Activated naive CD4-positive, alpha-beta T cell treated with anti-CD3 and anti-CD28 coated beads for 36 hours (primary cell): Measurements from ENCODE around the gene SCAMP2. TPM values are rescaled to one million over a fixed set of nuclear protein-coding genes. Genes with fewer than 3 reads are reported as not detected.
A peak's percentile ranks its signal among the peaks of the same experiment; 100 is the strongest.
"Not testable (repeated sequence)": the region's sequence is repeated elsewhere in the genome, so short reads cannot be mapped to it uniquely, and the experiment has no call there.

Source experiments
- CTCF ChIA-PET: fragments of 350-600 bp; sonication (Branson Sonifier 250); formaldehyde crosslinking; loops from one replicate; lab custom pipeline; 2021; ENCODE audit warnings: antibody characterized with exemption; lab: Charles Lee
- DNase-seq: peaks from one replicate; pipeline ENCODE4 v3.0.0-alpha.2; 2020
- H3K27ac Mint-ChIP-seq: one replicate; pipeline ENCODE4 v1.8.0; 2021; ENCODE audit warnings: mild to moderate bottlenecking, mixed read lengths
- H3K27me3 Mint-ChIP-seq: one replicate; pipeline ENCODE4 v1.8.0; 2021; ENCODE audit warnings: low read depth, mixed read lengths
- H3K36me3 Mint-ChIP-seq: one replicate; pipeline ENCODE4 v1.8.0; 2021; ENCODE audit warnings: low read depth, mixed read lengths
- H3K4me1 Mint-ChIP-seq: one replicate; pipeline ENCODE4 v1.8.0; 2021; ENCODE audit warnings: low read depth, mixed read lengths
- H3K4me3 Mint-ChIP-seq: one replicate; pipeline ENCODE4 v1.8.0; 2021; ENCODE audit warnings: mild to moderate bottlenecking, moderate library complexity, mixed read lengths
- H3K9me3 Mint-ChIP-seq: one replicate; pipeline ENCODE4 v1.8.0; 2021; ENCODE audit warnings: mixed read lengths
- intact Hi-C: fragments of 100-400 bp; cut with micrococcal nuclease; formaldehyde crosslinking; loops from one replicate; pipeline ENCODE4 v1.15.1; 2023
- total RNA-seq, 2 experiments: library from RNA; stranded (reverse); gene quantifications; one replicate each; pipeline ENCODE4 v1.2.3, GENCODE V29; 2021

SCAMP2 gene
- total RNA-seq = 10 to 100 TPM; 60.6 TPM

GRCh38 chr15:74873036-74873755 lies at the start of gene SCAMP2:
Gene SCAMP2, minus strand, starts transcription at chr15:74873365. Its CDS starts 110 bp downstream, at chr15:74873255.
- Mint-ChIP-seq H3K27me3 (no peaks in the 10 kb centered on the region), H3K36me3 (peaks cover 8% of the 10 kb centered on the region), H3K4me3 (peak within 1 kb of the TSS; percentile 98), H3K4me1 (peaks cover 42% of the 10 kb centered on the region), H3K27ac (peak within 1 kb of the TSS; percentile 92), H3K9me3 (no peaks in the 10 kb centered on the region)
- intact Hi-C loops = loop anchor here (1.0 to 10.0 kb wide), 6 partner anchors 16 to 579 kb away; partner anchors contain the start of genes ARID3B, C15orf39, FAM219B and SIN3A
- CTCF ChIA-PET = interaction anchor here (0.9 to 5.3 kb wide), 3 partner anchors 27 to 104 kb away, joined by 4 to 23 read pairs (median 6); no protein-coding TSS in a partner anchor
- DNase-seq = peak; percentile 92

GRCh38 chr15:74920456-74920855 lies 47.3 kb upstream of the SCAMP2 start:
- no peaks in the 10 kb centered on the region for H3K27me3 Mint-ChIP-seq
- no peak for DNase-seq
- H3K27ac Mint-ChIP-seq = no peak overlapping the region
- peaks cover 45% of the 10 kb centered on the region for H3K36me3 Mint-ChIP-seq
- intact Hi-C loops = no loop called here
- peaks cover 2% of the 10 kb centered on the region for H3K4me1 Mint-ChIP-seq
- no peak overlapping the region for H3K4me3 Mint-ChIP-seq
- CTCF ChIA-PET = interaction anchor here (1.2 to 2.8 kb wide), 3 partner anchors 14 to 19 kb away, joined by 4 to 13 read pairs (median 5); partner anchors contain the start of gene FAM219B
- H3K9me3 Mint-ChIP-seq = no peaks in the 10 kb centered on the region

- no peak overlapping the region for H3K4me3 Mint-ChIP-seq
- no peak overlapping the region for H3K27ac Mint-ChIP-seq
- intact Hi-C loops = no loop called here
- no peaks in the 10 kb centered on the region for H3K9me3 Mint-ChIP-seq
- CTCF ChIA-PET = interaction anchor here (2.0 kb wide), 1 partner anchor 15 kb away, joined by 11 read pairs; no protein-coding TSS in a partner anchor
- H3K27me3 Mint-ChIP-seq = no peaks in the 10 kb centered on the region
- peaks cover 47% of the 10 kb centered on the region for H3K36me3 Mint-ChIP-seq
- peaks cover 2% of the 10 kb centered on the region for H3K4me1 Mint-ChIP-seq
- DNase-seq = no peak
Measured at GRCh38 chr15:74917676-74918075, 44.5 kb upstream of the SCAMP2 start.

- intact Hi-C loops, H3K9me3 Mint-ChIP-seq, H3K4me3 Mint-ChIP-seq, H3K4me1 Mint-ChIP-seq, DNase-seq, H3K27ac Mint-ChIP-seq, H3K27me3 Mint-ChIP-seq: not testable (repeated sequence)
- peaks cover 28% of the 10 kb centered on the region for H3K36me3 Mint-ChIP-seq
- CTCF ChIA-PET = interaction anchor here (0.6 to 1.8 kb wide), 2 partner anchors 12 to 199 kb away, joined by 3 to 5 read pairs; no protein-coding TSS in a partner anchor
Measured at GRCh38 chr15:74913799-74914198, 40.6 kb upstream of the SCAMP2 start.

GRCh38 chr15:74913041-74913440 lies 39.9 kb upstream of the SCAMP2 start:
- intact Hi-C loops = no loop called here
- DNase-seq = no peak
- CTCF ChIA-PET = no interaction called here

GRCh38 chr15:74908635-74909034 lies 35.5 kb upstream of the SCAMP2 start:
- CTCF ChIA-PET = interaction anchor here (0.6 to 1.2 kb wide), 4 partner anchors 47 to 295 kb away, joined by 3 to 5 read pairs (median 4); no protein-coding TSS in a partner anchor
- peaks cover 22% of the 10 kb centered on the region for H3K4me1 Mint-ChIP-seq
- H3K9me3 Mint-ChIP-seq = no peaks in the 10 kb centered on the region
- no peak for DNase-seq
- intact Hi-C loops = no loop called here
- H3K4me3 Mint-ChIP-seq = no peak overlapping the region
- H3K36me3 Mint-ChIP-seq = peaks cover 9% of the 10 kb centered on the region
- no peak overlapping the region for H3K27ac Mint-ChIP-seq
- H3K27me3 Mint-ChIP-seq = no peaks in the 10 kb centered on the region

More at GRCh38 chr15:74913041-74913440, 39.9 kb upstream of the SCAMP2 start:
- Mint-ChIP-seq H3K4me1 (peaks cover 1% of the 10 kb centered on the region), H3K27me3 (no peaks in the 10 kb centered on the region), H3K27ac (no peak overlapping the region), H3K36me3 (peaks cover 23% of the 10 kb centered on the region), H3K9me3 (no peaks in the 10 kb centered on the region), H3K4me3 (no peak overlapping the region)

GRCh38 chr15:74907163-74907870 lies 34.2 kb upstream of the SCAMP2 start:
- CTCF ChIA-PET = interaction anchor here (1.0 to 2.9 kb wide), 5 partner anchors 13 to 48 kb away, joined by 3 to 10 read pairs (median 5); partner anchors contain the start of gene MPI
- H3K9me3 Mint-ChIP-seq = no peaks in the 10 kb centered on the region
- intact Hi-C loops = loop anchor here (2.0 kb wide), 4 partner anchors 17 to 43 kb away; partner anchors contain the start of genes COX5A, MPI and SCAMP2

GRCh38 chr15:74906450-74907162 lies 33.4 kb upstream of the SCAMP2 start, which contains the start of gene FAM219B:
Gene FAM219B, minus strand, starts transcription at chr15:74906851. Its CDS starts 51 bp downstream, at chr15:74906800.
- intact Hi-C loops = loop anchor here (1.0 to 2.0 kb wide), 6 partner anchors 16 to 296 kb away; partner anchors contain the start of genes COX5A, MPI, SCAMP2 and ULK3
- H3K27ac Mint-ChIP-seq = peak within 1 kb of the TSS; percentile 92
- peaks cover 7% of the 10 kb centered on the region for H3K36me3 Mint-ChIP-seq
- H3K4me1 Mint-ChIP-seq = peaks cover 28% of the 10 kb centered on the region
- CTCF ChIA-PET = interaction anchor here (0.7 to 2.9 kb wide), 9 partner anchors 12 to 273 kb away, joined by 3 to 10 read pairs (median 5); partner anchors contain the start of gene MPI
- H3K4me3 Mint-ChIP-seq = peak within 1 kb of the TSS; percentile 89
- DNase-seq = peak; percentile 88
- H3K27me3 Mint-ChIP-seq = no peaks in the 10 kb centered on the region
- H3K9me3 Mint-ChIP-seq = no peaks in the 10 kb centered on the region

More at GRCh38 chr15:74907163-74907870, 34.2 kb upstream of the SCAMP2 start:
- H3K27me3 Mint-ChIP-seq = no peaks in the 10 kb centered on the region
- H3K36me3 Mint-ChIP-seq = peaks cover 11% of the 10 kb centered on the region
- DNase-seq = peak; percentile 30
- H3K4me3 Mint-ChIP-seq = peak overlapping the region; percentile 89
- peaks cover 22% of the 10 kb centered on the region for H3K4me1 Mint-ChIP-seq
- H3K27ac Mint-ChIP-seq = peak overlapping the region; percentile 92

GRCh38 chr15:74906067-74906449 lies 32.9 kb upstream of the SCAMP2 start:
- Mint-ChIP-seq H3K27me3 (no peaks in the 10 kb centered on the region), H3K27ac (peak overlapping the region; percentile 35), H3K36me3 (peaks cover 7% of the 10 kb centered on the region), H3K4me1 (peaks cover 28% of the 10 kb centered on the region), H3K9me3 (no peaks in the 10 kb centered on the region), H3K4me3 (peak overlapping the region; percentile 89)
- CTCF ChIA-PET = interaction anchor here (0.7 to 2.9 kb wide), 9 partner anchors 12 to 272 kb away, joined by 3 to 10 read pairs (median 5); partner anchors contain the start of gene MPI
- intact Hi-C loops = loop anchor here (1.0 to 2.0 kb wide), 6 partner anchors 15 to 296 kb away; partner anchors contain the start of genes COX5A, MPI, SCAMP2 and ULK3
- peak; percentile 41 for DNase-seq

- Mint-ChIP-seq H3K4me1 (peaks cover 28% of the 10 kb centered on the region), H3K36me3 (peaks cover 11% of the 10 kb centered on the region), H3K9me3 (no peaks in the 10 kb centered on the region), H3K27me3 (no peaks in the 10 kb centered on the region), H3K27ac (no peak overlapping the region), H3K4me3 (peak overlapping the region; percentile 89)
- intact Hi-C loops = no loop called here
- DNase-seq = no peak
- CTCF ChIA-PET = interaction anchor here (1.0 to 1.7 kb wide), 4 partner anchors 7 to 269 kb away, joined by 3 to 10 read pairs (median 4); no protein-coding TSS in a partner anchor
Measured at GRCh38 chr15:74904190-74904805, 31.1 kb upstream of the SCAMP2 start.

- CTCF ChIA-PET = interaction anchor here (1.0 to 6.6 kb wide), 6 partner anchors 8 to 268 kb away, joined by 3 to 79 read pairs (median 7); no protein-coding TSS in a partner anchor
- H3K9me3 Mint-ChIP-seq = no peaks in the 10 kb centered on the region
- H3K27me3 Mint-ChIP-seq = no peaks in the 10 kb centered on the region
- H3K4me1 Mint-ChIP-seq = peaks cover 28% of the 10 kb centered on the region
- no peak overlapping the region for H3K4me3 Mint-ChIP-seq
- no peak overlapping the region for H3K27ac Mint-ChIP-seq
- no peak for DNase-seq
- H3K36me3 Mint-ChIP-seq = peaks cover 13% of the 10 kb centered on the region
- intact Hi-C loops = no loop called here
Measured at GRCh38 chr15:74903676-74904075, 30.5 kb upstream of the SCAMP2 start.
